ENCODE results near the gene EXOC4. TPM values are rescaled to one million over a fixed set of nuclear protein-coding genes. Genes with fewer than 3 reads are reported as not detected.

EXOC4 gene
- total and polyA plus RNA-seq, 2 of the 13 experiments (the other 11 are each of a cell fraction or from before 2014, with no cell fraction given) = 22.5 to 39.0 TPM

- TF ChIP-seq PHB2 (IDR thresholded peaks at IDR 0.05; ENCODE audit: partially characterized antibody) = no peak
- TF ChIP-seq ZNF660 (CRISPR knock-in tag; IDR thresholded peaks at IDR 0.05; ENCODE audit: borderline replicate concordance, low read depth) = no peak
- no peak for TF ChIP-seq ZNF562 (CRISPR knock-in tag; IDR thresholded peaks at IDR 0.05; ENCODE audit: borderline replicate concordance)
- TF ChIP-seq LBX2 (CRISPR knock-in tag; IDR thresholded peaks at IDR 0.05; ENCODE audit: borderline replicate concordance) = no peak
- TF ChIP-seq TAF1 (CRISPR knock-in tag; IDR thresholded peaks at IDR 0.05) = no peak
- no peak for TF ChIP-seq KAT8 (CRISPR knock-in tag; IDR thresholded peaks at IDR 0.05)
- no peak for DNase-seq (ENCODE audit: low spot score)
- intact Hi-C loops (cut with micrococcal nuclease; ENCODE audit: unreplicated experiment) = no loop called here
- FAIRE-seq = no peak
- ChIA-PET POLR2A (interaction anchor here (0.5 kb wide), 1 partner anchor 318 kb away, joined by 3 read pairs; no protein-coding TSS in a partner anchor), CTCF (ENCODE audit: low intra/inter-chr PET ratio, low total read pairs) (no interaction called here)
- no TSS peak for BruUV-seq (replicated peaks)
- Histone ChIP-seq H3K4me1 (ENCODE audit: insufficient read depth, low read length) (no peaks in the 10 kb centered on the region), H3K9me3 (ENCODE audit: low read length) (no peaks in the 10 kb centered on the region), H4K20me1 (ENCODE audit: insufficient read depth, low read length) (no peaks in the 10 kb centered on the region), H2AFZ (ENCODE audit: low read length) (no peak overlapping the region), H3K36me3 (replicated peaks in 1 of 2; ENCODE audit: control insufficient read depth in 1 of 2, insufficient read depth in 2 of 2, low read length in 2 of 2) (peaks cover 4 to 10% of the 10 kb centered on the region in 2 experiments; a peak in 3 of 5 replicates), H3K79me2 (ENCODE audit: insufficient read depth, low read length) (no peaks in the 10 kb centered on the region), H3K4me3 (replicated peaks in 1 of 3; ENCODE audit: insufficient read depth in 1 of 3, low read depth in 2 of 3, low read length in 3 of 3) (no peak overlapping the region), H3K27ac (ENCODE audit: extremely low read length, insufficient read depth, low read length) (no peak overlapping the region), H3K27me3 (ENCODE audit: control insufficient read depth in 1 of 2, insufficient read depth in 2 of 2, low read length in 2 of 2) (no peaks in the 10 kb centered on the region), H3K9ac (ENCODE audit: insufficient read depth, low read depth, low read length) (no peak overlapping the region), H3K4me2 (ENCODE audit: low read depth, low read length) (no peak overlapping the region)
- ATAC-seq = no peak
- in situ Hi-C loops (cut with HindIII; ENCODE audit: extremely low pct_ligation_motif_present, low pct_unique_long_range_greater_than_20kb) = no loop called here
- WGBS (ENCODE audit: low lambda C conversion rate) = 94% methylated on average over 1 of the region's 1 CpG
Measured at GRCh38 chr7:133292631-133293030, 39.8 kb downstream of the EXOC4 start.

GRCh38 chr7:133293384-133294160 is 40.7 kb downstream of the EXOC4 start:
- in situ Hi-C loops (cut with HindIII; ENCODE audit: extremely low pct_ligation_motif_present, low pct_unique_long_range_greater_than_20kb) = no loop called here
- H3K4me2 ChIP-seq (ENCODE audit: low read depth, low read length) = no peak overlapping the region
- POLR2A ChIA-PET = no interaction called here
- FAIRE-seq = no peak
- H3K9me3 ChIP-seq (ENCODE audit: low read length) = no peaks in the 10 kb centered on the region
- DNase-seq (ENCODE audit: low spot score) = no peak
- CTCF ChIA-PET (ENCODE audit: low intra/inter-chr PET ratio, low total read pairs) = no interaction called here
- no TSS peak for BruUV-seq (replicated peaks)
- no peak overlapping the region for H3K27ac ChIP-seq (ENCODE audit: extremely low read length, insufficient read depth, low read length)
- no peaks in the 10 kb centered on the region for H3K4me1 ChIP-seq (ENCODE audit: insufficient read depth, low read length)
- H4K20me1 ChIP-seq (ENCODE audit: insufficient read depth, low read length) = no peaks in the 10 kb centered on the region
- H3K36me3 ChIP-seq (replicated peaks in 1 of 2; ENCODE audit: control insufficient read depth in 1 of 2, insufficient read depth in 2 of 2, low read length in 2 of 2) = peaks cover 4 to 10% of the 10 kb centered on the region in 2 experiments; a peak in 3 of 5 replicates
- no peak for ATAC-seq
- H2AFZ ChIP-seq (ENCODE audit: low read length) = no peak overlapping the region
- no peak overlapping the region for H3K9ac ChIP-seq (ENCODE audit: insufficient read depth, low read depth, low read length)
- 98% methylated on average over 6 of the region's 6 CpGs for WGBS (ENCODE audit: low lambda C conversion rate)
- H3K4me3 ChIP-seq (replicated peaks in 1 of 3; ENCODE audit: insufficient read depth in 1 of 3, low read depth in 2 of 3, low read length in 3 of 3) = no peak overlapping the region
- H3K79me2 ChIP-seq (ENCODE audit: insufficient read depth, low read length) = no peaks in the 10 kb centered on the region
- intact Hi-C loops (cut with micrococcal nuclease; ENCODE audit: unreplicated experiment) = no loop called here
- no peaks in the 10 kb centered on the region for H3K27me3 ChIP-seq (ENCODE audit: control insufficient read depth in 1 of 2, insufficient read depth in 2 of 2, low read length in 2 of 2)
- no peak for TF ChIP-seq MXD3 (CRISPR knock-in tag; IDR thresholded peaks at IDR 0.05)
- TF ChIP-seq ZFP1 (CRISPR knock-in tag; IDR thresholded peaks at IDR 0.05) = no peak
- TF ChIP-seq KMT2A (CRISPR knock-in tag; IDR thresholded peaks at IDR 0.05) = no peak
- TF ChIP-seq ZBTB43 (CRISPR knock-in tag; conservative IDR thresholded peaks at IDR 0.05) = no peak
- no peak for TF ChIP-seq ZNF34 (CRISPR knock-in tag; IDR thresholded peaks at IDR 0.05; ENCODE audit: borderline replicate concordance)
- TF ChIP-seq ZNF629 (CRISPR knock-in tag; conservative IDR thresholded peaks at IDR 0.05) = no peak
- no peak for TF ChIP-seq FOXA3 (CRISPR knock-in tag; IDR thresholded peaks at IDR 0.05)
- TF ChIP-seq SMAD9 (CRISPR knock-in tag; IDR thresholded peaks at IDR 0.05) = no peak

Measured in HepG2 (cell line).